GM10248 (cell line): ENCODE measurements around the gene GPR39.

Experiments used
- CTCF ChIA-PET: fragments of 300-600 bp; sonication (Branson Sonifier 250); formaldehyde crosslinking; extraction: SDS; loops from one replicate; lab custom pipeline; 2021; ENCODE audit warnings: antibody characterized with exemption; lab: Yijun Ruan, JAX
- POLR2A ChIA-PET: fragments of 350-650 bp; sonication (Branson Sonifier 250); formaldehyde crosslinking; extraction: SDS; loops from one replicate; lab custom pipeline; 2020; ENCODE audit warnings: antibody characterized with exemption; lab: Yijun Ruan, JAX
- DNase-seq: peaks from one replicate; pipeline ENCODE4 v3.0.0; 2012; ENCODE audit errors: extremely low spot score
- CTCF ChIP-seq: IDR thresholded peaks from 2 replicates; pipeline ENCODE4 v1.5.1; 2012; ENCODE audit warnings: mild to moderate bottlenecking, low read depth; ENCODE audit errors: extremely low read depth, missing control alignments, control extremely low read depth

GPR39 gene

GRCh38 chr2:132403146-132403545 lies 13.5 kb upstream of the GPR39 start:
- CTCF ChIA-PET = no interaction called here
- POLR2A ChIA-PET = no interaction called here
- no peak for TF ChIP-seq CTCF

GRCh38 chr2:132404056-132404455 lies 12.5 kb upstream of the GPR39 start:
- DNase-seq = no peak
- CTCF ChIA-PET = no interaction called here
- TF ChIP-seq CTCF = no peak
- POLR2A ChIA-PET = no interaction called here

More at GRCh38 chr2:132403146-132403545, 13.5 kb upstream of the GPR39 start:
- DNase-seq = no peak

- TF ChIP-seq CTCF = no peak
- CTCF ChIA-PET = no interaction called here
- POLR2A ChIA-PET = no interaction called here
- no peak for DNase-seq
Observed at GRCh38 chr2:132407784-132408183, 8.8 kb upstream of the GPR39 start.

GRCh38 chr2:132412021-132412420 lies 4.6 kb upstream of the GPR39 start:
- ChIA-PET CTCF (interaction anchor here (1.2 kb wide), 1 partner anchor 16 kb away, joined by 3 read pairs; no protein-coding TSS in a partner anchor), POLR2A (no interaction called here)
- TF ChIP-seq CTCF = no peak

GRCh38 chr2:132414081-132414480 lies 2.5 kb upstream of the GPR39 start:
- ChIA-PET CTCF (no interaction called here), POLR2A (no interaction called here)
- no peak for DNase-seq
- TF ChIP-seq CTCF = no peak

More at GRCh38 chr2:132412021-132412420, 4.6 kb upstream of the GPR39 start:
- DNase-seq = no peak

- no peak for TF ChIP-seq CTCF
- no peak for DNase-seq
- CTCF ChIA-PET = no interaction called here
- POLR2A ChIA-PET = no interaction called here
Observed at GRCh38 chr2:132415256-132415914, 1.2 kb upstream of the GPR39 start.
